ENCODE results near the gene PHETA1. TPM values are rescaled to one million over a fixed set of nuclear protein-coding genes. Genes with fewer than 3 reads are reported as not detected.

The PHETA1 gene
- polyA plus RNA-seq, 3 donors = 3.4 to 15.3 (median 4.9) TPM

GRCh38 chr12:111417784-111418593 is 49.1 kb upstream of the PHETA1 start:
- Histone ChIP-seq H3K4me1 (ENCODE audit: control insufficient read depth in 1 of 2, insufficient read depth in 2 of 2, low read length in 2 of 2) (peaks cover 21 to 27% of the 10 kb centered on the region in 2 donors), H2AFZ (ENCODE audit: insufficient read depth, low read depth, low read length, poor library complexity, severe bottlenecking) (no peak overlapping the region), H3K79me2 (ENCODE audit: insufficient read depth, low read length) (peaks cover 99% of the 10 kb centered on the region), H3K4me3 (replicated peaks in 1 of 3; ENCODE audit: low read depth in 2 of 3, low read length in 3 of 3) (no peak overlapping the region), H3K27me3 (ENCODE audit: control insufficient read depth in 2 of 2, insufficient read depth in 2 of 2, low read length in 2 of 2) (no peaks in the 10 kb centered on the region), H3K4me2 (replicated peaks; ENCODE audit: extremely low read depth, low read length, poor library complexity, severe bottlenecking) (no peak overlapping the region), H3K9ac (ENCODE audit: insufficient read depth, low read length, poor library complexity, severe bottlenecking) (no peak overlapping the region), H3K27ac (ENCODE audit: low read depth in 1 of 2, low read length in 2 of 2) (no peak overlapping the region), H3K9me3 (replicated peaks in 1 of 2; ENCODE audit: control insufficient read depth in 1 of 2, insufficient read depth in 1 of 2, low read length in 2 of 2) (no peaks in the 10 kb centered on the region), H3K36me3 (replicated peaks in 1 of 2; ENCODE audit: control insufficient read depth in 1 of 2, insufficient read depth in 2 of 2, low read length in 2 of 2) (peaks cover 48 to 89% of the 10 kb centered on the region in 2 donors), H4K20me1 (ENCODE audit: insufficient read depth, low read length) (peaks cover 99% of the 10 kb centered on the region)
- TF ChIP-seq CTCF (IDR thresholded peaks at IDR 0.05) = no peak
- Mint-ChIP-seq H3K4me3 (no peak overlapping the region), H3K36me3 (peaks cover 55 to 88% of the 10 kb centered on the region in 2 donors), H3K27ac (peak overlapping the region in 1 of 7 donors; percentile 66), H3K27me3 (ENCODE audit: low read depth in 3 of 3) (no peaks in the 10 kb centered on the region), H3K4me1 (peaks cover 25% of the 10 kb centered on the region), H3K9me3 (peaks cover 0 to 1% (median 0%) of the 10 kb centered on the region in 7 donors)
- WGBS (ENCODE audit: insufficient coverage) = 98% methylated on average over 63 of the region's 67 CpGs
- no peak for DNase-seq
- intact Hi-C loops (cut with micrococcal nuclease) = no loop called here

GRCh38 chr12:111417290-111417689 is 48.4 kb upstream of the PHETA1 start:
- intact Hi-C loops (cut with micrococcal nuclease) = no loop called here
- no peak overlapping the region for H2AFZ ChIP-seq (ENCODE audit: insufficient read depth, low read depth, low read length, poor library complexity, severe bottlenecking)
- DNase-seq = no peak
- H3K27ac Mint-ChIP-seq = peak overlapping the region in 1 of 7 donors; percentile 18
- H3K4me3 Mint-ChIP-seq = no peak overlapping the region
- H3K36me3 ChIP-seq (replicated peaks in 1 of 2; ENCODE audit: control insufficient read depth in 1 of 2, insufficient read depth in 2 of 2, low read length in 2 of 2) = peaks cover 47 to 90% of the 10 kb centered on the region in 2 donors
- no peak overlapping the region for H3K4me2 ChIP-seq (replicated peaks; ENCODE audit: extremely low read depth, low read length, poor library complexity, severe bottlenecking)
- no peaks in the 10 kb centered on the region for H3K27me3 Mint-ChIP-seq (ENCODE audit: low read depth in 3 of 3)
- peaks cover 28 to 34% of the 10 kb centered on the region in 2 donors for H3K4me1 ChIP-seq (ENCODE audit: control insufficient read depth in 1 of 2, insufficient read depth in 2 of 2, low read length in 2 of 2)
- H3K4me1 Mint-ChIP-seq = peaks cover 32% of the 10 kb centered on the region
- peaks cover 55 to 86% of the 10 kb centered on the region in 2 donors for H3K36me3 Mint-ChIP-seq
- peaks cover 99% of the 10 kb centered on the region for H4K20me1 ChIP-seq (ENCODE audit: insufficient read depth, low read length)
- H3K27ac ChIP-seq (ENCODE audit: low read depth in 1 of 2, low read length in 2 of 2) = no peak overlapping the region
- no CpG with 5 or more reads among the region's 2 CpGs for WGBS (ENCODE audit: insufficient coverage)
- H3K27me3 ChIP-seq (ENCODE audit: control insufficient read depth in 2 of 2, insufficient read depth in 2 of 2, low read length in 2 of 2) = no peaks in the 10 kb centered on the region
- no peaks in the 10 kb centered on the region for H3K9me3 Mint-ChIP-seq
- peaks cover 100% of the 10 kb centered on the region for H3K79me2 ChIP-seq (ENCODE audit: insufficient read depth, low read length)
- no peak for TF ChIP-seq CTCF (IDR thresholded peaks at IDR 0.05)
- H3K4me3 ChIP-seq (replicated peaks in 1 of 3; ENCODE audit: low read depth in 2 of 3, low read length in 3 of 3) = no peak overlapping the region
- H3K9ac ChIP-seq (ENCODE audit: insufficient read depth, low read length, poor library complexity, severe bottlenecking) = no peak overlapping the region
- no peaks in the 10 kb centered on the region for H3K9me3 ChIP-seq (replicated peaks in 1 of 2; ENCODE audit: control insufficient read depth in 1 of 2, insufficient read depth in 1 of 2, low read length in 2 of 2)
